ENCODE results near the gene PCOLCE2.

GRCh38 chr3:142929109-142929508 is 40.2 kb upstream of the PCOLCE2 start:
- TF ChIP-seq CTCF (IDR thresholded peaks at IDR 0.05) (peak in 1 of 6 experiments; percentile 16), POLR2A (IDR thresholded peaks at IDR 0.05) (no peak)

Measured in thyroid gland (tissue), 4 donors.